NCI-H1105 (cell line): ENCODE measurements around the gene PDE4B.
"Not testable (repeated sequence)": the region's sequence is repeated elsewhere in the genome, so short reads cannot be mapped to it uniquely, and the experiment has no call there.

Experiments
- DNase-seq: peaks from one replicate; lab custom pipeline; 2025; lab: John Stamatoyannopoulos, UW

Gene PDE4B

GRCh38 chr1:66312271-66312990 lies 519.7 kb downstream of the PDE4B start:
- DNase-seq = no peak

GRCh38 chr1:66313429-66313828 lies 520.7 kb downstream of the PDE4B start:
- DNase-seq = no peak

- no peak for DNase-seq
These were observed 523.0 kb downstream of the PDE4B start for GRCh38 chr1:66315671-66316070.

GRCh38 chr1:66316464-66317247 lies 524.0 kb downstream of the PDE4B start:
- DNase-seq = no peak

- DNase-seq = no peak
These were observed 524.5 kb downstream of the PDE4B start for GRCh38 chr1:66317248-66317515.

GRCh38 chr1:66320231-66320630 lies 527.5 kb downstream of the PDE4B start:
- no peak for DNase-seq

GRCh38 chr1:66322462-66322861 lies 529.8 kb downstream of the PDE4B start:
- not testable (repeated sequence) for DNase-seq

GRCh38 chr1:66323958-66324625 lies 531.4 kb downstream of the PDE4B start:
- DNase-seq = no peak

GRCh38 chr1:66325594-66326380 lies 533.1 kb downstream of the PDE4B start:
- no peak for DNase-seq

- no peak for DNase-seq
These were observed 534.2 kb downstream of the PDE4B start for GRCh38 chr1:66326867-66327266.

GRCh38 chr1:66327588-66327987 lies 534.9 kb downstream of the PDE4B start:
- DNase-seq = no peak

GRCh38 chr1:66328896-66329295 lies 536.2 kb downstream of the PDE4B start:
- DNase-seq = no peak

- no peak for DNase-seq
These were observed 538.0 kb downstream of the PDE4B start for GRCh38 chr1:66330722-66331141.

GRCh38 chr1:66331658-66332547 lies 539.2 kb downstream of the PDE4B start:
- DNase-seq = no peak

GRCh38 chr1:66332548-66332901 lies 539.8 kb downstream of the PDE4B start:
- DNase-seq = no peak

- DNase-seq = no peak
These were observed 540.9 kb downstream of the PDE4B start for GRCh38 chr1:66333466-66334199.

- no peak for DNase-seq
These were observed 541.6 kb downstream of the PDE4B start for GRCh38 chr1:66334318-66334717.

- DNase-seq = no peak
These were observed 542.4 kb downstream of the PDE4B start for GRCh38 chr1:66335125-66335524.

- DNase-seq = no peak
These were observed 543.4 kb downstream of the PDE4B start for GRCh38 chr1:66335859-66336640.

- no peak for DNase-seq
These were observed 543.9 kb downstream of the PDE4B start for GRCh38 chr1:66336641-66336990.
